PC-9 (cell line): Measurements from ENCODE around the gene SP100.

Experiments used
- CTCF ChIP-seq: fragments of 200-600 bp; sonication (generic); conservative IDR thresholded peaks from 2 replicates; pipeline ENCODE4 v1.6.1; 2017; ENCODE audit warnings: mixed run types, antibody characterized with exemption, mild to moderate bottlenecking, moderate library complexity
- EZH2 ChIP-seq: fragments of 200-600 bp; sonication (generic); IDR thresholded peaks from 2 replicates; pipeline ENCODE4 v1.8.0; 2017; ENCODE audit warnings: antibody characterized with exemption, low read depth

- TF ChIP-seq EZH2, result no peak
- TF ChIP-seq CTCF, result no peak
Measured at GRCh38 chr2:230410861-230411569, 5.0 kb upstream of the SP100 start.
